Endothelial cell of umbilical vein (primary cell): ENCODE measurements around the gene ANKMY2. TPM values are rescaled to one million over a fixed set of nuclear protein-coding genes. Genes with fewer than 3 reads are reported as not detected.

Source experiments
- BruUV-seq: library from RNA; stranded (reverse); fragments of 400-500 nt; replicated peaks from 2 replicates; lab custom pipeline; 2021; lab: Mats Ljungman, UMichigan
- CTCF ChIA-PET: fragments of 300-600, 350-600 bp; sonication (Branson Sonifier 250); formaldehyde crosslinking; loops from one replicate; lab custom pipeline; 2021; ENCODE audit warnings: antibody characterized with exemption, inconsistent platforms; lab: Charles Lee
- POLR2A ChIA-PET: fragments of 300-600, 350-600 bp; sonication (Branson Sonifier 250); formaldehyde crosslinking; loops from one replicate; lab custom pipeline; 2021; ENCODE audit warnings: antibody characterized with exemption, inconsistent platforms; lab: Charles Lee
- DNase-seq: peaks from one replicate; pipeline ENCODE4 v3.0.0-alpha.2; 2011; ENCODE audit warnings: low read depth, low spot score
- FAIRE-seq: peaks from 2 replicates; lab custom pipeline; 2011; peaks lifted over from hg19 to GRCh38; lab: Jason Lieb, UNC
- H2AFZ ChIP-seq: 2 replicates; pipeline ENCODE4 v1.6.0; 2012; ENCODE audit warnings: low read depth, low read length, control low read depth, inconsistent platforms
- H3K27ac ChIP-seq: 2 replicates; pipeline ENCODE4 v1.5.1; 2011; ENCODE audit warnings: low read depth, mild to moderate bottlenecking, control low read depth, low read length, moderate library complexity; ENCODE audit not compliant: insufficient read depth
- H3K27me3 ChIP-seq, 2 experiments: 2 replicates each; pipeline versions ENCODE4 v1.6.0 to v1.6.1; 2011; ENCODE audit warnings: low read length in 2 of 2, mixed read lengths in 1 of 2; ENCODE audit not compliant: control insufficient read depth in 2 of 2, insufficient read depth in 2 of 2
- H3K36me3 ChIP-seq, 2 experiments: 2 replicates in 1 of 2; 3 replicates in 1 of 2; pipeline ENCODE4 v1.5.1; 2011; ENCODE audit warnings: low read length in 2 of 2, mild to moderate bottlenecking in 1 of 2, moderate library complexity in 1 of 2; ENCODE audit not compliant: control insufficient read depth in 2 of 2, insufficient read depth in 2 of 2; ENCODE audit errors: extremely low read depth in 1 of 2
- H3K4me1 ChIP-seq: 3 replicates; pipeline ENCODE4 v1.5.1; 2011; ENCODE audit warnings: mild to moderate bottlenecking, low read length; ENCODE audit not compliant: control insufficient read depth, insufficient read depth; ENCODE audit errors: extremely low read depth
- H3K4me2 ChIP-seq: 2 replicates; pipeline ENCODE4 v1.6.1; 2011; ENCODE audit warnings: low read length, control low read depth, mixed read lengths; ENCODE audit not compliant: insufficient read depth
- H3K4me3 ChIP-seq, 3 experiments: fragments of 200-600 bp in 1 of 3; sonication (generic), shearing (Covaris generic) in 1 of 3; replicated peaks in 1 of 3; 2 replicates each; pipeline ENCODE4 v1.5.1; 2011 to 2016; ENCODE audit warnings: control low read depth in 3 of 3, low read length in 3 of 3, mild to moderate bottlenecking in 2 of 3, inconsistent platforms in 1 of 3, low read depth in 1 of 3, moderate library complexity in 1 of 3; ENCODE audit not compliant: insufficient read depth in 1 of 3
- H3K79me2 ChIP-seq: 2 replicates; pipeline ENCODE4 v1.6.0; 2012; ENCODE audit warnings: low read length, inconsistent platforms; ENCODE audit not compliant: control insufficient read depth, insufficient read depth
- H3K9ac ChIP-seq: replicated peaks from 2 replicates; pipeline ENCODE3; 2011; ENCODE audit warnings: low read length, control low read depth; ENCODE audit not compliant: insufficient read depth; ENCODE audit errors: extremely low read depth
- H3K9me1 ChIP-seq: replicated peaks from 3 replicates; pipeline ENCODE4 v1.6.0; 2011; ENCODE audit warnings: mild to moderate bottlenecking, low read length; ENCODE audit not compliant: control insufficient read depth, insufficient read depth; ENCODE audit errors: extremely low read depth
- H3K9me3 ChIP-seq: replicated peaks from 2 replicates; pipeline ENCODE4 v1.5.1; 2012; ENCODE audit warnings: low read length, inconsistent platforms; ENCODE audit not compliant: control insufficient read depth, insufficient read depth
- H4K20me1 ChIP-seq: replicated peaks from 2 replicates; pipeline ENCODE3; 2011; ENCODE audit warnings: mild to moderate bottlenecking, low read length; ENCODE audit not compliant: control insufficient read depth, insufficient read depth; ENCODE audit errors: extremely low read depth
- EZH2 ChIP-seq: IDR thresholded peaks from 2 replicates; pipeline ENCODE4 v1.6.1; 2012; ENCODE audit warnings: borderline replicate concordance, low read depth, mild to moderate bottlenecking, moderate library complexity, low read length, inconsistent platforms; ENCODE audit not compliant: severe bottlenecking
- FOS ChIP-seq: IDR thresholded peaks from 2 replicates; pipeline ENCODE4 v1.6.1; 2011; ENCODE audit warnings: mild to moderate bottlenecking, low read length, moderate library complexity, borderline replicate concordance; ENCODE audit not compliant: insufficient read depth
- GATA2 ChIP-seq: IDR thresholded peaks from 2 replicates; pipeline ENCODE4 v1.7.0; 2011; ENCODE audit warnings: low read depth, mild to moderate bottlenecking, moderate library complexity, mixed read lengths, low read length; ENCODE audit not compliant: insufficient read length, insufficient read depth
- JUN ChIP-seq: IDR thresholded peaks from 2 replicates; pipeline ENCODE4 v1.6.1; 2011; ENCODE audit warnings: borderline replicate concordance, low read depth; ENCODE audit not compliant: insufficient read length, insufficient read depth
- MYC ChIP-seq: IDR thresholded peaks from one replicate; pipeline ENCODE4 v1.6.1; 2011; ENCODE audit warnings: mild to moderate bottlenecking, low read depth, low read length
- POLR2A ChIP-seq: IDR thresholded peaks from 2 replicates; pipeline ENCODE4 v1.6.1; 2012; ENCODE audit warnings: low read depth, mild to moderate bottlenecking, control low read depth, low read length
- POLR2AphosphoS5 ChIP-seq: IDR thresholded peaks from 2 replicates; pipeline ENCODE4 v1.6.1; 2012; ENCODE audit warnings: low read depth, mild to moderate bottlenecking, control low read depth, low read length, moderate library complexity; ENCODE audit not compliant: insufficient read depth
- dilution Hi-C: fragments of 300-500 bp; cut with MboI; formaldehyde crosslinking; loops from one replicate; pipeline ENCODE4 v1.15.0; 2019; ENCODE audit warnings: low sequenced_read_pairs; ENCODE audit not compliant: extremely low pct_ligation_motif_present
- intact Hi-C: fragments of 100-400 bp; cut with micrococcal nuclease; formaldehyde crosslinking; loops from one replicate; pipeline ENCODE4 v1.10.0; 2022
- polyA plus RNA-seq, 4 experiments: library from polyadenylated mRNA; depleted of rRNA in 3 of 4; stranded (reverse) in 3 of 4; unstranded in 1 of 4; fragments of >200 nt; gene quantifications; 2 replicates each; pipeline versions ENCODE4 v1.2.1 to v1.2.3, GENCODE V29; 2011 to 2012; ENCODE audit warnings: missing spikeins in 1 of 4
- total RNA-seq: library from RNA; stranded (reverse); gene quantifications from 2 replicates; pipeline ENCODE4 v1.2.3, GENCODE V29; 2021
- TF ChIP-seq, protein P1 (sequence below): IDR thresholded peaks from 2 replicates; pipeline ENCODE4 v1.6.1; 2011; ENCODE audit not compliant: insufficient read depth, insufficient read length
- TF ChIP-seq, protein P2 (sequence below), 2 donors: IDR thresholded peaks; 1 replicate in 1 of 2; 2 replicates in 1 of 2; pipeline ENCODE4 v1.5.1; 2011; ENCODE audit warnings: low read length in 2 of 2, mild to moderate bottlenecking in 2 of 2, moderate library complexity in 2 of 2, control low read depth in 1 of 2, inconsistent platforms in 1 of 2, low read depth in 1 of 2; ENCODE audit not compliant: insufficient read depth in 1 of 2; ENCODE audit errors: extremely low read depth in 1 of 2

The ANKMY2 gene
- total and polyA plus RNA-seq, 2 donors (not counting 3 experiments of a cell fraction or from before 2014, with no cell fraction given), result 7.7 to 11.6 TPM

DNA sequence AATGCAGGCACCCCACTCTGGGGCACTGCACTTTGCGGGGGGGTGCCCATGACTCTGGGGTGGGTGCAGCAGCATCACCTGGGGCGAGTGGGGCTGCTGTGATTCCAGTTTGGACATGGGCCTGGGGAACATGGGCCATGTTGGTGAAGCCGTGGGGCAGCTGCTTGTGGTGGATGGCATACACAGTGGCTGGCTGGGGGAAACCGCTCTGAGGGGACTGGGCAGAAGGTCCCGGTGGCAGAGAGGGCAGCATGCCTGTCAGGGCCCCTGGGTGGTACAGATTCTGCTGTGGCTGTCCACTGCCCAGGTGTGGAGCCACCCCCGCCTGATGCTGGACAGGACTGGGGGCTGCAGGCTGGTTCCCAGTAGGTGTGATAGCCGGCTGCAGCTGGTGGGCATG, 61.7 kb downstream of the ANKMY2 start:
- no peak overlapping the region for H3K9ac ChIP-seq
- ChIA-PET CTCF (interaction anchor here (1.2 to 1.6 kb wide), 2 partner anchors 14 to 19 kb away, joined by 3 to 5 read pairs; no protein-coding TSS in a partner anchor), POLR2A (no interaction called here)
- H4K20me1 ChIP-seq, result no peaks in the 10 kb centered on the region
- no peaks in the 10 kb centered on the region for H3K9me1 ChIP-seq
- no peaks in the 10 kb centered on the region for H3K36me3 ChIP-seq
- DNase-seq (no peak), FAIRE-seq (no peak)
- no peaks in the 10 kb centered on the region for H3K9me3 ChIP-seq
- no peak overlapping the region for H3K4me3 ChIP-seq
- no peak overlapping the region for H3K27ac ChIP-seq
- TF ChIP-seq JUN, result no peak
- TF ChIP-seq MYC, result no peak
- no peak for TF ChIP-seq POLR2AphosphoS5
- TF ChIP-seq, protein P1, sequence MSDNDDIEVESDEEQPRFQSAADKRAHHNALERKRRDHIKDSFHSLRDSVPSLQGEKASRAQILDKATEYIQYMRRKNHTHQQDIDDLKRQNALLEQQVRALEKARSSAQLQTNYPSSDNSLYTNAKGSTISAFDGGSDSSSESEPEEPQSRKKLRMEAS, result no peak
- no peak for TF ChIP-seq FOS
- no peak for TF ChIP-seq EZH2
- TF ChIP-seq, protein P2, sequence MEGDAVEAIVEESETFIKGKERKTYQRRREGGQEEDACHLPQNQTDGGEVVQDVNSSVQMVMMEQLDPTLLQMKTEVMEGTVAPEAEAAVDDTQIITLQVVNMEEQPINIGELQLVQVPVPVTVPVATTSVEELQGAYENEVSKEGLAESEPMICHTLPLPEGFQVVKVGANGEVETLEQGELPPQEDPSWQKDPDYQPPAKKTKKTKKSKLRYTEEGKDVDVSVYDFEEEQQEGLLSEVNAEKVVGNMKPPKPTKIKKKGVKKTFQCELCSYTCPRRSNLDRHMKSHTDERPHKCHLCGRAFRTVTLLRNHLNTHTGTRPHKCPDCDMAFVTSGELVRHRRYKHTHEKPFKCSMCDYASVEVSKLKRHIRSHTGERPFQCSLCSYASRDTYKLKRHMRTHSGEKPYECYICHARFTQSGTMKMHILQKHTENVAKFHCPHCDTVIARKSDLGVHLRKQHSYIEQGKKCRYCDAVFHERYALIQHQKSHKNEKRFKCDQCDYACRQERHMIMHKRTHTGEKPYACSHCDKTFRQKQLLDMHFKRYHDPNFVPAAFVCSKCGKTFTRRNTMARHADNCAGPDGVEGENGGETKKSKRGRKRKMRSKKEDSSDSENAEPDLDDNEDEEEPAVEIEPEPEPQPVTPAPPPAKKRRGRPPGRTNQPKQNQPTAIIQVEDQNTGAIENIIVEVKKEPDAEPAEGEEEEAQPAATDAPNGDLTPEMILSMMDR (IDR thresholded peaks at IDR 0.05; ENCODE audit: extremely low read depth in 1 of 2, insufficient read depth in 1 of 2, low read depth in 1 of 2, low read length in 2 of 2), result no peak
- no peak for TF ChIP-seq GATA2
- no peak for TF ChIP-seq POLR2A
- H2AFZ ChIP-seq, result no peak overlapping the region
- intact Hi-C loops, result no loop called here
- no peaks in the 10 kb centered on the region for H3K27me3 ChIP-seq
- no TSS peak for BruUV-seq
- H3K4me2 ChIP-seq, result no peak overlapping the region
- H3K4me1 ChIP-seq, result no peaks in the 10 kb centered on the region
- H3K79me2 ChIP-seq, result no peaks in the 10 kb centered on the region
- dilution Hi-C loops, result no loop called here
